HS-27A (cell line): ENCODE results near the gene NFIC.

Experiments used
- DNase-seq: peaks from one replicate; pipeline ENCODE4 v3.0.0-alpha.2; 2012; ENCODE audit warnings: low read depth, missing footprints

NFIC gene

DNA sequence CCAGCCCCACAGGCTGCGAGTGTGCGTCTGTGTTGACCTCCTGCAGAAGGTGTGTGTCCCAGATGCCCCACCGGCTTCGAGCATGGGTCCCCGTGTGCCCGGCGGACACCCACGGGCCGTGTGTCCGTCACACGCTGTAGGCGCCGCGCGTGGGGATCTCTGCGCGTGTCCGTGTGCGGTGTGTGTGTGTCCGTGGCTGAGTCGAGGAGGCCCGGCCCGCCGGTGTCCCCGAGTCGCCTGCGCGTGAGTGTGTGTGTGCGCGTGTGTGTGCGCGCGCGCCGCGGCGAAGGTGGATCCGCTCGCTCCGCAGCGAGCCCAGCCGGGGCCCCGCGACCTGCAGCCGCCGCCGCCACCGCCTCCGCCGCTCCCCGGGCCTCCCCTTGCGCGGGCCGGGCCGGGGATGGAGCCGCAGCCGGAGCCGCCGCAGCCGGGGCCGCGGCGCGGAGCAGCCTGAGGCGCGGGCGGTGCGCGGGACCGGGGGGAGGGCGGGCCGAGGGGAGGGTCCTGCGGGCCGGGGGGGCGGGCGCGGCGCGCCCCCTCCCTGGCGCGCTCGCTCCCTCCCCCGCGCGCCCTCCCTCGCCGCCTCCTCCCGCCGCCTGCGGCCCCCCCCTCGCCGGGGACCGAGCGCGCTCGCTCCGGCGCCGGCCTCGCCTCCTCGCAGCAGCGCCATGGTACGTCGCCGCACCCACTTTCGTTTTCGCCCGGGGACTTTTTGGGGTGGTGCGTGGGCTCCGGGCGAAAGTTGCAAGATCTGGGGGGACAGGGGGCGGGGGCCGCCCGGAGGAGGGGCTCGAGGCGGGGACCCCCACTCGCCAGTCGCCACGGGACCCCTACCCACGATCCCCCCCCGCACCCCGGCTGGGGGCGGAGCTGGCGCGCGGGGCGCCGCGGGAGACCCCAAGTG is 7.1 kb upstream of the NFIC start:
- no peak for DNase-seq

DNA sequence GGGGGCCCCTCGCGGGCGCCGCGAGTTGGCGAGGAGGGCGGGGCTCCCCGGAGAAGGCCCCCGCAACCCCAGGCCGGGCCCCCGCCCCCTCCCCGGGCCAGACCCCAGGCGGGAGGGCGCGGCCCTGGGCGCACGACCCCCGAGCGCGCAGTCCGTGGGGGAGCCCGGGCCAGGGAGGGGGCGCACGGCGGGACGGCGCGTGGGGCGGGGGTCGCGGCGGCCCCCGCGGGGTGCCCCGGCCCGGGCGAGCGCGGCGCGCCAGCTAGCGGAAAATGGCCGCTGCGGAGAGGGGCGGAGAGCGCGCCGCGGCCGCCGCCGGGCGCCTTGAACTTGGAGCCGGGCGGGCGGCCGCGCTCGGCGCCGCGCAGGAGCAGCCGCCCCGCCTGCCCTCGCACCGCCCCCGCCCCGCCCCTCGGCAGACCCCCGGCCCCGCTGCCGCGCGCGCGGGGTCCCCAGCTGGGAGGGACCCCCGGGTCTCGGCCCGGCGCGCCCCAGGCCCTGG is 6.4 kb upstream of the NFIC start:
- DNase-seq, result no peak

DNA sequence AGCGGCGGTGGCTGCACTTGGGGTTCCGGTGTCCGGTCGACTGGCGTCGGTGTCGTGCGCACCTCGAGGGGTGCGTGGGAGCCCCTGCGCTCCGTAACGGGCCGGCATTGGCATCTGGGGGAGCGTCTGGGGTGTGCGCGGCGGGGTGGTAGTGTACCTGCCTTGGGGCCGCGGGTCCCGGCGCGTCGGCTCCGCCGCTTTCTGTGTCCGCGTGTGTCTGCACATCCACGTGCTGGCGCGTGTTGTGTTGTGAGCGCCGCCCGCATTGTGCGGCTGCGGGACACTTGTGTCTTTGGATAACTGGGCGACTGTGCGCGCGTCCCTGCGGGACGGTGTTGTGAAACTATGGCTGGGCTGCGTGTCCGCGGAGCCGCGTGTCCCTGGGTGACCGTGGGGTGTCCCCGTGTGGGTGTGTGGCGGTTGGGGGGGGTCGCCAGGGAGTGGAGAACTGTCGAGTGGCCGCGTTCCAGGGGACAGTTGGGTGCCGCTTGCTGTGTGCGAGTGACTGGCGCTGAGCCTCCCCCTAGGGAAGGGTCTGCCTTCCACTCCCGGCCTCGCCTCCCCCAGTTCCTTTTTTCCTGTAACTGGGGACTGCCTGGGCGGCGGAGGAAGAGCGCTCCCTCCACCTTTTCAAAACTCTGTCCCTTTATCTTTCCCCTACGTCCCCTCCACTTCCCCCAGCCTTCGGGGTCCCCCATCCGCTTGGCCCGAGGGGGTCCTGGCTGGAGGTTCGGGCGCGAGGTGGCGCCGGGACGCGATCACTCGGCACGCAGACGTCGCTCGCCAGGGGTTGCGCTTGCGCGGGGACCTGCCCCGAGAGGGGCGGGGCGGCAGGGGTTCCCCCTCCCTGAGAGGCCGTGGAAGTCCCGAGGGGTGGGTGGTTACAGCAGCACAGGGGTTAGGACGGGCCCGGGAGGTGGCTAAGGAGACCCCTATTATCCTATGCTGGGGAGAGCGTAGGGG is 5.7 kb upstream of the NFIC start:
- DNase-seq, result no peak

DNA sequence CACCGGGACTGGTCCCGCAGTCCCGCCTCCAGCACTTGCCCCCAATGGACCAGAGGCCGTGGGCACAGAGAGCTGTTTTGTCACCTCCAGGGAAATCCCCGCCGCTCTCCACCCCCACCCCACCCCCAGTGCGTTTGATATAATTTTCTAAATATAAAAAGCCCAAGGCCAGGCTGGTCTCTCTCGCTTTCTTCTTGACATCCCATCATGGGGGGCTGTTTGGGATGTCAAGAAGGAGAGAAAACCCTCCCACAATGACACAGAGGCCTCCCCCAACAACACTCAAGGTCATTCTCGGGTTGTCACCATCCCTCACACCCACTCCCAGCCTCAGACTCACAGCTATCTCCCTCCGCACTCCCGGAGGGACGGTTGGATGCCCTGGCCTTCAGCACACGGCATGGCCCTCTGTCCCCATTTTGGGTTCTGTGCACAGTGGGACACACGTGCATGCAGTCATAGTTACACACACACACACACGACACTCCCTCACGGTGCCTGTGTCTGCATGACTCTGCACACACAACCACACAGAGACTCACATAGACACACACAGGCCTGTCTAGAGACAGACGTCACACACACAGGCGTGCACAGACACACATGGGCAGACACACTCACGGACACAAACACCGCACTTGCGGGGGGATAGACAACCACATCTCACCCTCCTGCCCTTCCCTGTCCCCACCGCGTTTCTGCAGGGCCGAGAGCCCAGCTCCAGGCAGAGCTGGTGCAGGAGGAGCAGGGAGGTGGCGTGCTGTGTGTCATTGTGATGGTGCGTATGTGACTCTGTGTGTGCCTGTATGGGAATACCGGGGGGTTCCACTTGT is 4.8 kb upstream of the NFIC start:
- DNase-seq, result no peak

DNA sequence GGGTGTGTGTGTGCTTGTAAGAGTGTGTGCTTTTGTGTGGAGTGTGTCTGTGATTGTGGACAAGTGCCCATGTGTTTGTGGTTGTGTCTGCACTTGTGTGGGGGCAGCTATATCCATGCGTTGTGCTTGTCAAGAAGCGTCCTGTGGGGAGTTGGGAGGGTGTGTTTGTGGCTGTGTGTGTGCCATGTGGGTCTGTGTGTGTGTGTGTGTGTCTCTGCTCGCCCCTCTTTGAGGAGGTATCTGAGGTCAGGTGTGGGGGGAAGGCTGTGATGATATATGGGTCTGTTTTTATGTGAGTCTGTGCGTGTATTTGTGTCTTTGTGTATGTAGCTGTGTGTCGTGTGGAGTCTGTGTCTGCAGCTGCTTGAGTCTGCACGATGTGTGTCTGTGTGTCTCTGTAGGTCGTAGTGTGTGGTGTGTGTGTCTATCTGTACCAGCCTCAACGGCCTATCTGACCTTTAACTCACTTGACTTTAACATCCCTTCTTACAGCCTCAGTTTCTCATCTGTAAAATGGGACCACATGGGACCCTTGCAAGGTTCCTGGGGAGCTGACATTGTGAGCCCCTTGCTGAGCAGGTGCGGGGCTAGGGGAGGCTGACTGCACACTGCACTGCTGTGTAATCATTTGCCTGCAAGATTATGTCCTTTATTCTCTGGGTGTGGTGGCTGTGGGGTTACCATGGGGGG is 4.0 kb upstream of the NFIC start:
- DNase-seq, result no peak

DNA sequence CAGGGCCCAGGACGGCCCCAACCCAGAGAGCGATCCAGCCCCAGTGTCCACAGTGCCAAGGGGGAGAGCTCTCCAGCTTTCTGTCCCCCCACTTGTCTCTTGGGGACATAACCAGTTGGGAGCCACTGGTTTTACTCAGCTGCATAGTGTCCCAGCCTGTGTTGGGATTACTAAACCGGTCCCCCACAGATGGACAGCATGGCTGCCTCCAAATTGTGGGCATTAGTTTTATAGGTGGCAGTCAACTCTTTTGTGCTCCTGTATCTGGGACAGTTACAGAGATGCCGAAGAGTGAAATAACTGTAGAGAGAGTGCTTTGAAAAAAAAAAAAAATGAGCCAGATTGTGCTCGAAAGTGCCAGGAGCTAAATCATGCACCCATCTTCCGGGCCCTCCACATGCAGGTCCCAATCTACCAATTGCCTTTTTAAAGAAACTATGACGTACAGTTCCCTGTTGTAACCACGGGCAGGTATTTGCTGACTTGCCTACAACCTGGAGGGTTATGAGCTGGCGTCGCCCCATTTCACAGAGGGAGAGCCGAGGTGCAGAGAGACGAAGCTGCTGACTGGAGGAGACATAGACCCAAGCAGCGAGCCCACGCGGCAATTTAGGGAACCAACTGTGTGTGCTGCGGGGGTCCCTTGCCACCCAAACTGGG is 2.4 kb upstream of the NFIC start:
- no peak for DNase-seq

DNA sequence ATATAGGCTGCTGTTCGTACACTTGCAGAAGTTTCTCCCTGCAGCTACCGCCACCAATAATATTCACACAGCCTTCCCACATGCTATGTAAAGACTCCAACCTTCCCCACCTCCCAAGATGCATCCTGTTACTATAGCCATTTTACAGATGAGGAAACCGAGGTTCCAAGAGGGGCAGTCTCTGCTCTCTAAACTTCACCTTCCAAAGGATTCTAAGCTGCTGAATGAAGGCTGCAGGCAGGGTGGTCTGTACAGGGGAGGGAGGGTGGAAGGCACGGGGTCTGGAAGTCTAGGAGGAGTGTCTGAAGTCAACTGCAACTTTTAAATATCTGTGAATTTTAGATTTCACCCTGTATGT is 1.9 kb upstream of the NFIC start:
- no peak for DNase-seq

DNA sequence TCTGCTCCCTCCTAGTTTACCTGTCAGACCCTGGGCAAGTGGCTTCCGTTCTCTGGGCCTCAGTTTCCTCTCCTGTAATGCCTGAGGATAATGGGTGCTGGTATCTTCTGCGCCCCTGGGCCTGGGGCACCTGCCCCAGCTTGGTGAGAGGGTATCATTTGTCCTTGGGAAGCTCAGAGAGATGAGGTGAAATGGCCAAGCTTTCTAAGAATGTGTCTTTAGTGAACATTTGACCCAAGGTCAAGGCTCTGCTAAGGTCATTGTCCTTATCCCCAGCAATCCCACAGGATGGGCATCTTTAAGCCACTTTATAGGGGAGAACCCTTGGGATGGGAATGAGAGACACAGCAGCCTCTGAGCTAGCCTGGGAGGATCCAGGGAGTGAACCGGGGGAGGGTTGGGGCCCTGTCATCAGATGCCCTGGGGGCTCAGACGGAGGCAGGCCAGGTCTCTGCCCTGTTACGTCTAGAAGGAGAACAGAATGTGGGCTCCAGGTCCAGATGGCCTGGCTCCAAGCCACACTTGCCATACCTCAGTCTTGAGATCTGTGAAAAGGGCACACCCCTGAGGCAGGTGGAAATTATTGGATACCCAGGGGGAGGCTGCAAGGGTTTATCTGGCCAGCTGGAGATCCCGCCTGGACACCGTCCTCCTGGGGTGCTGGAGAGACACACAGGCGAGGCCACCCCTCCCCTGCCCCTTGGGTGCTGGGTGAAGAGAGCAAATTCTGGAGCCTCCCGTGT is 1.1 kb upstream of the NFIC start:
- no peak for DNase-seq

DNA sequence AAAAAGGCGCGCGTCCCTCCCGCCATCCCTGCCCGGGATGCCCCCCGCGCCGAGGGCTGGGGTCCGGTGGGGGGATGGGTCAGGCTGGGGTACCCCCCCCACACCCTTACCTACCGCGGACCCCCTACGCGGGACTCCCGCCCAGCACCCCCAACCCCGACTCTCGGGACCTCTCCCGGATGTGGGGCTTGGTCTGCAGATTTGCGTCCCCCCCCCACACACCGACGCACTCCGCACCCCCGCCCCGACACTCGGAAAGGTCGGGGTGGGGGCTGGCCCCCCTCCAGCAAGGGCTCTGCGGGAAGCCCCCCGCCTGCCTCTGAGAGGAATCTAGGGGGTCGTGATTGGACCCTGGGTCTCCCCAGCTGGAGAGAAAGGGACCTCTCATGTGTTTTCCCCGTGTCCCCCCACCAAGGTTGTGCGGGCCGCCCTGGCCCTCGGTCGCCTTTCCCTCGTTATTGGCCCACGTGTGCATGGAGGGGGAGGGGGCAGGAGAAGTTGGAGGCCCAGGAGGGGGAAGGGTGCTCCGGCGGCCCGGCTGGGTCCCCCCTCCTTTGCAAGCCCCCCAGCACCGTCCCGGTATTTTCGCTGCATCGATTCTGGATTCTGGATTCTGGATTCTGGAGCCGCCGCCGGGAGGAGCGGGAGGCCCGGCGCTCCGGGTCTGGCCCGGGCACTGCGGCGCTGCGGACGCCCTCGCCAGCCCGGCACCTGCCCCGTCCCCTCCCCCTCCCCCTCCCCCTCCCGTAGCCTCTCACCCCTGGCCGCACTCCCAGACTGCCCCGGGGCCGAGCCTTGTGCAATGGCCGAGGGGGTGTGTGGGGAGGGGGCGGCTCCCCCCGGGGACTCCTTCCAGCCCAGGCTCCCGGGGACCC is 607 bp downstream of the NFIC start:
- no peak for DNase-seq

DNA sequence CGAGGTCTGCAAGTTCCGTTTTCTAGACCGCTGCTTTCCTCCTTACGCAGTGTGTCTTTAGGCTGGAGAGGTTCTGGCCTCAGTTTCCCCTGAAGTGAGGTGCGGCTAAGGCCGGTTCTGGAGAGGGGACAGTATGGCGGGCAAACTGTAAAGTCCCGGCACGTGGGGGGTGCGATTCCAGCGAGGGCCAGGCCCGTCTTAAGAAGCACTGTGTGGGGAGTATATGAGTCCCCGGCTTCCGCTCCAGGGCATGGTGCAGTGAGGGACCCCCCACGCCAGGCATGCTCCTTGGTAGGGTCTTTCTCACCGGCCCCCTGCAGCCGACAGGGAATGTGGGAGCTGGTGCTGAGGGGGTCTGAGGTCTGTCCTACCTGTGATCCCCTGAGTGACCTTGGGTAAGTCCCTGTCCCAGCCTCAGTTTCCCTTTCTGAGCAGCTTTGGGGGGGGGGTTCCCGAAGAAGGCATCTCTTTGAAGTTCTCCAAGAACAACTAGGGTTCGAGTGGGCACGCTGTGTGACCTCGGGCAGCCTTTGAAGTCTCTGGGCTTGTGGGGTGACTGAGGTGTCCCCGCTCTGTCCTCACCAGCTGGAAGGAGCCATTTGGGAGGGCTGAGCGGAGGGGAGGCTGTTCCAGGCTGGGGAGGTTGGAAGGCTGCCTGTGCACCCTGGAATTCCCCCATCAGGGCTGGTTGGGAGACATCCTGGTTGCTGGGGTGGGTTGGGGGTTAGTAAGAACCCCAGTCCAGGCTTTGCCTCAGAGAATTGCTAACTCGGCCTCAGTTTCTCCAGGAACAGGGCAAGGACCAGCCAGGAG is 1.5 kb downstream of the NFIC start:
- DNase-seq, result no peak

DNA sequence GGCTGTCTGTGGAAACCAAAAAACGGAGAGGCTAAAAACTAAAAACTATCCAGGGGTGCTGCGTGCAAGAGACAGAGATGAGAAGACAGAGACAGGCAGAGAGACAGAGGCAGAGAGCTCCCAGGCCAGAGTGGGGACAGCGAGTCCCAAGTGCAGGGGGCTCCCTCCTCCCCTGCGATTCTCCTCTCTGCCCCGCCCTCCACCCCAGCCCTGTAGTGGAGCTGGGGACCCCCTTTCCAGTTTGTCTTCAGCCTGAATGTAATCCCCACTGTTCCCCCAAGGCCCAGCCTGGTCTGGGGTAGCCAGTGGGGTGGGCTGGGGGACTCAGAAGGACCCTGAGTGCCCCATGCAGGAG is 2.0 kb downstream of the NFIC start:
- no peak for DNase-seq

DNA sequence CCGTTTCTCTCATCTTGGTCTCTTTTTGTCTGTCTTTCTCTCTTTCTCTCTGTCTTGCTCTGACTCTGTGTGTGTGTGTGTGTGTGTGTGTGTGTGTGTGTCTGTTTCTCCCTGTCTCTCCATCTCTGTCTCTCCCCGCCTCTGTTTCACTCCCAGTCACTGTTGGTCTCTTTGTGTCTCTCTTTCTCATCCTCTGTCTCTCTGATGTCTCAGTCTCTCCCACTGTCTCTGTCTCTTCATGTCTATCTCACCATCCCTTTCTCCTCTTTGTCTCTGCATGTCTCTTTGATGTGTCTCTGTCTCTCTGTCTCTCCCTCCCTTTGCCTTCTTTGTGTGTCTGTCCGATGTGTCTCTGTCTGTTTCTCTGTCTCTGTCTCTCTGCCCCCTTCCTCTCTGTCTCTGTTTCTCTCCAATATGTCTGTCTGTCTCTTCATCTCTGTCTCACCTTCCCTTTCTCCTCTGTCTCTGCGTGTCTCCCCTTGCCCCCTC is 2.5 kb downstream of the NFIC start:
- no peak for DNase-seq

DNA sequence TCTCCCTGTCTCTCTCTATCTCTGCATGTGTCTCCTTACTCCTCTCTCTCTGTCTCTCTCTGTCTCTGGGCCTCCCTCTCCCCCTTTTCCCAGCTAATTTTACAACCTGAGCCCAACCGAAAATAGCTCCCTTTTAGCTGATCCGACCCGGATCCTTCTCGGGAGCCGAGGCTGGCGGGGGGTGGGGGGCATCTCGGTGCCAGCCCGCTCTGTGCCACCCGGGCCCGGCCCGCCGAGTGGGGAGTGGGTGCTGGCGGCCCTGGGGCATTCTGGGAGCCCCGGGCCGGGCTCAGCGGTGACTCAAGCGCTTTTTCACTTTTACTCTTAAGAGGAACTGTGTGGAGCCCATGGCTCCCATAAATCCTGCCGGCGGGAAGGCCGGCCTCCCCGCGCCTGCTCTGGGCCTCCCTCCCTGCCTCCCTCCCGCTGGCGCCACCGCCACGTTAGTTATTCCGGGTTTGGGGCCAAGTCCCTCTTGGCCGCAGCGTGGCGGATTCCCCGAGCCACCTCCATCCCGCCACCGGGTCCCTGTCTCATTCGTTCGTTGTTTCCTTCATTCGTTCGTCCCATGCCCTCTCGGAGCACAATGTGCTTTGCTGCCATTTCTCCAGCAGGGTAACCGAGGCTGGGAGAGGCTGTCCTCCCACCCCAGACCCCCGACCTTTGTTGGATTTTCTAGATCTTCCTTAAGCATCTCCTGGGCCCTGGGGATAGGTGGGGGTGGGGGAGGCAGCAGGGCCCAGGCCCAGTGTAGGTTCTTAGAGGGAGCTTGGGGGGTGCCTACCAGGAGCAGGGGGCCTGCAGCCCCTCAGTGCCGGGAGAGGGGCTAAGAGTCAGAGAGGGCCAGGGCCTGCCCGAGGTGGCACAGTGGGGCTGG is 3.2 kb downstream of the NFIC start:
- DNase-seq, result no peak

DNA sequence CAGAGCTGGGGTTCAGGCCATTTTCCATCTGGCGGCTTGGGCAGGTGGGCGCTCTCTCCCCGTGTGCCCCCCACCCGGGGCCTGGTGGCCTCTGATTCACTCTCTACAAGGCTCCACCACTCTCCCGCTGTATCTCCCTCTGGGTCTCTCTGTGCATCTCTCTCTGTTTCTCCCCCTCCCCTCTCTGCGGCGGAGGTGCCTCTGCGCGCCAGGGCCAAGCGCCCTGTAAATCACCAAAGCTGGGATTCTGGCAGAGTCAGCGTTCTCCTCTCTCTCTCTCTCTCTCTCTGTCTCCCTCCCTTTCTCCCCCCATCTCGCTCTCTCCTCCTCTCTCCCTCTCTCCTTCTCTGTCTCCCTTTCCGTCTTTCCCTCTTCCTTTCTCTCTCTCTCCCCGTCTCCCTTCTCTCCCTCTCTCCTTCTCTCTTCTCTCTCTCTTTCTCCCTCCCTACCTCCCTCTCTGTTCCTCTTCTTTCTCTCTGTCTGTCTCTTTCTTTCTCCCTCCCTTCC is 3.9 kb downstream of the NFIC start:
- DNase-seq, result no peak

DNA sequence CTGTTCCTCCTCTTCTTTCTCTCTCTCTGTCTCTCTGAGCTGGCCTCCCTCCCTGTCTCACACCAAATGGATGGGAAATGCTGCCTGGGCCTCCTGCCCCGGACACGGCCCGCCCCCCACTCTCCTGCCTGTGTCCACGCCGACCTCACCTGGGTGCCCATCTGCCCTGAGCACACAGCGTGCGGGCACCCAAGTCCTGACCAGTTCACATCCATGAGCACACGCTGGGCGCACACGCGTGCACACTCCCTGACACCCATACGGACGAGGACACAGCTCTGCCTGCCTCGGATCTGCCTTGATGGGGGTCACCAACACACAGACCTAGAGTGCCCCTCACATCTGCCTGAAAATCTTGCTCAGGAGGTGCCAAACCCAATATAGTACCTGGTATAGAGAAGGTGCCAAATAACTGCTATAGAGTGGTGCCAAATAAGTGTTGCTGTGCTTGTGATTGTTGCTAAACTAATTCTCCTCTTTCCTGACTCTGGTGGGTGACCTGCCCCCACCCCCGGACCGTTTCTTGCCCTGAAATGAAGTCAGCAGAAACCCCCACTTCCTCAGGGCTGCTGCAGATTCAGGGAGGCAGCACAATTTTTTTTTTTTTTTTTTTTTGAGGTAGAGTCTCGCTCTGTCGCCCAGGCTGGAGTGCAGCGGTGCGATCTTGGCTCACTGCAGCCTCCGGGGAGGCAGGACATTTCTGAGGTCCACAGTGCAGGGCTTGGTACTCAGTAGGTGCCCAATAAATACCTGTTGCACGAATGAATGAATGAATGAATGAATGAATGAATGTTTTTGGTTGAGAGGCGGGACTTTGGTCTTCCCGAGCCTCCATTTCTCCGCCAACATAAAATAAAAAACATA is 4.6 kb downstream of the NFIC start:
- DNase-seq, result no peak

DNA sequence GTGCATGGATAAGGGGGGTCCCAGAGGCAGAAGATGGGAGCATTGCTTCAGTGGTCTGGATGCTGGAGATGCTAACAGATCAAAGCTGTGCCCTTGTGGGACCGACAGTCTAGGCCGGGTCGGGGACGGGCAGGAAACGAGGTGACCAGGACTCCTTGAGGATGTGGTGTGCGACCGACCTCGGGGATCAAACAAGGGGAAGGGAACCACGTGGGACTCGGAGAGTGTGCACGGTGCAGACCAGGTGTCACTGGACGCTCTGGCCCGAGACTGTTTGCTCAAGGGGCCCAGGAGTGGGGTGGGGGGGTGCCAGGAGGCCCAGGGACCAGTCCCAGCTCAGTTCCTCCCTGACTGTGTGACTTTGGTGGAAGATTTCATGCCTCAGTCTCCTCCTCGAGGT is 6.0 kb downstream of the NFIC start:
- no peak for DNase-seq
